Activated effector memory CD4-positive, alpha-beta T cell treated with anti-CD3 and anti-CD28 coated beads, Interleukin-2, amount 50 U/mL, for 16 hours (primary cell): ENCODE data around the gene TPST1.

Source experiments
- DNase-seq: peaks from one replicate; pipeline ENCODE4 v3.0.0-alpha.2; 2020

TPST1 gene

GRCh38 chr7:66239467-66239856, 34.3 kb downstream of the TPST1 start:
- no peak for DNase-seq

DNA sequence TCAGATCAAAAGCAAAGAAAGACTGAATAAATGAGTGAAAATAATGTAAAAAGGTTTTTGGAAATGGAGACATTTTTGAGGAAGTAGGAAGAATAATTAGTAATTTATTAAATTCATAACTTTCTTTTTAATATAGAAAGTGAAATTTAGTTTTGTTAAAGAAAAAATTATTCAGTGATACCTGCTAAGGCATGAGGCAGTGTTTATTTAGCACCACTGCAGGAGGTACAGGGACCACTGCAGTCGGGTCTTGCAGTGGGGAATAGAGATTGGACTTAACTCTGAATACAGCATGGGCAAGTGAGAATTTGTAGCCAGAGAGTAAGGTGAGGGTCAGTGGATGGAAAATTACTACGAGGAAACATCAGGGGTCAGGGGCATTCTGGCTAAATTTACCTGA, 39.9 kb downstream of the TPST1 start:
- no peak for DNase-seq

- no peak for DNase-seq
These were observed 41.5 kb downstream of the TPST1 start for GRCh38 chr7:66246554-66247171.

DNA sequence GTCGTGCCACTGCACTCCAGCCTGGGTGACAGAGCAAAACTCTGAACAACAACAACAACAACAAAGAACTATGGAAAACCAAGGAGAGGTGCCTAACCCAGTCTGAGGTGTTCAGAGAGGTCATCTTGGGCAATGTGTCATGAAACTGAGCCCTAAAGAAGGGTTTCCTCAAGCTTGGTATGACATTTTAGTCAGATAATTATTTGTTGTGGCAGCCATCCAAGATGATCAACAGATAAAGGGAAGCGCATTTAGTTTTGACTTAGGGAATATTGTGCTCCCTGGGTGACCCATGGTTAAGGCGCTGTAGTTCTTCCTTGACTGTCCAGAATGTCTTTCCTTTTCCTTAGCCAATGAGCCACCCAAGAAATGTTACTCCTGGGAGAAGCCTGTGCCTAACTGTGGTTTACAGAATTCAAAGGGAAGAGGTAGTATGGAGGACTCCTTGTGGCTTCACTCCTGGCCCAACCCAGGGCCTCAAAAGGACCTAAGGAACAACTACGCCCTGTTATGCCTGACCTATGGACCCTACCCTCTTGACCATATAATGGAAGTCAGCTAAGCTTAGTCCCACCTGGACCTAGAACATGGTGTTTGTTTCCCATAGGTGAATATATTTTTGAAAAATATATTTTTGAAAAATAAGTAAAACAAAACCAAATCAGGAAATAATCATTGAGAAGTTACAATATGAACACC, 42.4 kb downstream of the TPST1 start:
- DNase-seq: no peak

- no peak for DNase-seq
These were observed 45.6 kb downstream of the TPST1 start for GRCh38 chr7:66250711-66251110.

GRCh38 chr7:66255534-66256100, 50.5 kb downstream of the TPST1 start:
- no peak for DNase-seq

GRCh38 chr7:66256281-66256680, 51.1 kb downstream of the TPST1 start:
- DNase-seq: no peak

DNA sequence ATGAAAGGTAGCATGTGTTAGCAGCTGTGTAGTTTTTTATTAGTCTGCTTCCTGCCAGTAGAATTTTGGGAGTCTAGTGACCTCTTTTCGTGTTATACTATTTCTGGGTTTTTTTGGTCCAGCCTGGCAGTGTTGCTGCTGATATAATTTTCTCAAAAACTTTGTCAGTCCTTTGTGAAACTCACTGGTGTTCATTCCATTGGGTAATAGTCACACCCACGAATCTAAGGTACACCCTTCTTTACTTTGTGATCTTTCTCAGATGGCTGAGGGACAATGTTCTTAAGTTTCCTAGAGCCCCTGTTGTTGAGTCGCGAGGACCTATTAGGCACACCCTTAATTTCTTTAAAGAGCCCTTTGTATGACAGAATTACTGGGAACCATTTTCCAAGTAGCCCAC, 52.3 kb downstream of the TPST1 start:
- no peak for DNase-seq

GRCh38 chr7:66258409-66258808, 53.3 kb downstream of the TPST1 start:
- DNase-seq: no peak

DNA sequence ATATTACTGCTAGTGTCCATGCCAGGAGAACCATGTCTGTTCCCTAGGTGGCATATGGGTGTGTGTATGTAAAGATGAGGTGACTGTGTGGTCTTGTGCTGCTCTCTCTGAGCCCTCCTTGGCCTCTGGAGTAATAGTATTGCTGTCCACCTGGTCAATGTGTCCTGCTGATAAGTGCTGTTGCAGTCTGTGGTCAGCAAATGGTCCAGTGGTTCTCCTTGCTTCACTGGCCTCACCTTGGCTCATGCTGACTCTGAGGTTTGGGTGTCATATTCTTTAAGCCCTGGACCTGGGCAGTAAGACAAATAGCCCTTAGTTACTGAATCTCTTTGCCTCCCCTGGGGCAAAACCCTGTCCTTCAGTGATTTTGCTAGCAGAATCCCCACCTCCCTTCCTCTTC, 56.8 kb downstream of the TPST1 start:
- DNase-seq: no peak

DNA sequence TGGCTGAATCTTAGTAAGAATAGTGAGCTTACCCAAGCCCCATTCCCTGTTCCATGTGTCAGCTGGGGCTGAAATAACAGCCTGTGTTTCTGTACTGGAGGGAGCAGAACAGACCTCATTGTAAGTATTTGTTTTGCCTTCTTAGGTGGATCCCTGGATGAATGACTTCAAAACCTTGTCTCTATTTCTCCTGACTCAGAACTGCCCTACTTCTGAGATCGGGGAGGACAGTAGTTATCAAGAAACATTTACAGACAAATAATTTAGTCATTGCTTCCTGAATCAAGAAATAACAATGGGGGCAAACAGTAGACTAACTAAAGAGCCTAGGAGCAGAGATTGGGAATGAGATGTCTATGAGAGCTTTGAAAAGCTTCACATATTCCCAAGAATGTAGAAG, 58.8 kb downstream of the TPST1 start:
- no peak for DNase-seq

- DNase-seq: no peak
These were observed 60.4 kb downstream of the TPST1 start for GRCh38 chr7:66265566-66265965.

DNA sequence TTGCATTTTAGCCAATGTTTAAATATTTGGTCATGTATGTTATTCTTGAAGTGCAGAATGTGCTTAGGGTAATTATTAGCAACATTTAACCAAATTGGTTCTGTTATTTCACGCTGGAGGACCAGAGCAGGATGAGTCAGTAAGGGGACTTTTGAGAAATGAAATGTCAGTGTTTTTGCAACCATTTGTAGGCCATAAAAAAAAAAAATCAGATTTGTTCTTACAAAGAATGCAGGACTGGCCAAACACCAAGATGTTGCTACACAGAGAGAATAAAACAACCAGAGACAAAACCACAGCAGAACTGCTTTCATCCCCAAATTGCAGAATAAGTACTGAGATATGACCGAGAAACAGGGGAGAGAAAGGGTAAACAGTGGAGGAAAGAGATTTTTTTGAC, 62.1 kb downstream of the TPST1 start:
- no peak for DNase-seq

DNA sequence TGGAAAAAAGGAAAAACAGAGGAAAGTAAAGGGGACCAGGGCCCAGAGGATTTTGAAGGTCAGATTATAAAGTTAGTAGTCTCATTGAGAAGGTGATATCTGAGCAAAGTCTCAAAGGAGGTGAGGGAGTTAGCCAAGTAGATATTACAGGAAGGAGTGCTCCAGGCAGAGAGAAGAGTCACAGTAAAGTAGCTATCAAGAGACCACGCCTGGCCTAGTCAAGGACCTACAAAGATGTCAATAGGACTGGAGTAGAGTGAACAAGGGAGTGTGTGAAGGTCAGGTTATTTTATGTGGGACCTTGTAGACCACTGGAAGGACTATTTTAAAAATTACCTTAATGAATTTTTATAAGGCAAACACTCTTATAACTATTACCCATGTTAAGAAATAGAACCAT, 64.8 kb downstream of the TPST1 start:
- no peak for DNase-seq

DNA sequence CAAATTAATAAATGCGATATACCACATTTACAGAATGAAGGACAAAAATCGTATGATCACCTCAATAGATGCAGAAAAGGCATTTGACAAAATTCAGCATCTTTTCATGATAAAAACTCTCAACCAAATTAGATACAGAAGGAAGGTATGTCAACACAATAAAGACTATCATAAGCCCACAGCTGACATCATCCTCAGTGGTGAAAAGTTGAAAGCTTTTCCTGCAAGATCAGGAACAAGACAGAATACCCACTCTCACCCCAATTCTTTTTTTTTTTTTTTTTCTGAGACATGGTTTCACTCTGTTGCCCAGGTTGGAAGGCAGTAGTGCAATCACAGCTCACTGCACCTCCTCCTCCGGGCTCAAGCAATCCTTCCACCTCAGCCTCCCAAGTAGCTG, 67.2 kb downstream of the TPST1 start:
- no peak for DNase-seq

- no peak for DNase-seq
These were observed 71.2 kb downstream of the TPST1 start for GRCh38 chr7:66276363-66276762.

DNA sequence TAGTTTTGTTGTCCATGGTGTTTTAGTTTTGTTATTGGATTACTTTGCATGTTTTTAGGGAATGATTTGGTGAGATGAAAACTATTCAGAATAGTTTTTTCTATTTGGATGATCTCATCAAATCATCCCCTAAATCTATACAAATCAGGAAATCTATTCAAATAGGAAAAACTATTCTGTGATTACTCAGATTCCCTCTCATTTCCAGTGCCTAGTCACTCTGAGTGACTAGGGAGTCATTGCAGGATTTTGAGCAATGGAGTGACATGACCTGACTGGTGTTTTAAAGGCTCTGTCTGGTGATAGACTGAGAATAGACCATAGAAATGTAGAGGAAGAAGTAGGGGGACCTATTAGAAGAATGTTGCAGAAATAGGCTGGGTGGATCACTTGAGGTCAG, 72.4 kb downstream of the TPST1 start:
- DNase-seq: no peak

DNA sequence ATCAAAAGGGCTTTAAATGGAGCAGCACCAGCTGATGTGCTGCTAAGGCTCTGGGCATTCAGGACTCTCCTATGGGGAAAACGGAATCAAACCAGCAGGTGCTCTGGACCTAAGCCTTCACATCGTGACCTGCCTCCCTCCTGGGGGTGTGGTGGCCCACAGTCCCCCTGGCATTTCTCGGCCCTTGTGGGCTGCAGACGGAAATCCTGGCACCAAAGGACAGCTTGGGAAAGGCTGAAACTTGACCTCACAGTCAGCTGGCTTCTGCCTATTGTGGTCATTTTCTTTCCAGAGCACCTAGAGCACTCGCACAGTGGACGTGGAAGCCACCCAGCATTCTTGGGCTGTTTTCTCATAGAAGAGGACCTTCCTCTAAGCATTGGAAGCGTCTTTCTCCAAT, 74.8 kb downstream of the TPST1 start:
- no peak for DNase-seq

- no peak for DNase-seq
These were observed 76.8 kb downstream of the TPST1 start for GRCh38 chr7:66281678-66282590.

GRCh38 chr7:66282591-66282935, 77.4 kb downstream of the TPST1 start:
- no peak for DNase-seq

DNA sequence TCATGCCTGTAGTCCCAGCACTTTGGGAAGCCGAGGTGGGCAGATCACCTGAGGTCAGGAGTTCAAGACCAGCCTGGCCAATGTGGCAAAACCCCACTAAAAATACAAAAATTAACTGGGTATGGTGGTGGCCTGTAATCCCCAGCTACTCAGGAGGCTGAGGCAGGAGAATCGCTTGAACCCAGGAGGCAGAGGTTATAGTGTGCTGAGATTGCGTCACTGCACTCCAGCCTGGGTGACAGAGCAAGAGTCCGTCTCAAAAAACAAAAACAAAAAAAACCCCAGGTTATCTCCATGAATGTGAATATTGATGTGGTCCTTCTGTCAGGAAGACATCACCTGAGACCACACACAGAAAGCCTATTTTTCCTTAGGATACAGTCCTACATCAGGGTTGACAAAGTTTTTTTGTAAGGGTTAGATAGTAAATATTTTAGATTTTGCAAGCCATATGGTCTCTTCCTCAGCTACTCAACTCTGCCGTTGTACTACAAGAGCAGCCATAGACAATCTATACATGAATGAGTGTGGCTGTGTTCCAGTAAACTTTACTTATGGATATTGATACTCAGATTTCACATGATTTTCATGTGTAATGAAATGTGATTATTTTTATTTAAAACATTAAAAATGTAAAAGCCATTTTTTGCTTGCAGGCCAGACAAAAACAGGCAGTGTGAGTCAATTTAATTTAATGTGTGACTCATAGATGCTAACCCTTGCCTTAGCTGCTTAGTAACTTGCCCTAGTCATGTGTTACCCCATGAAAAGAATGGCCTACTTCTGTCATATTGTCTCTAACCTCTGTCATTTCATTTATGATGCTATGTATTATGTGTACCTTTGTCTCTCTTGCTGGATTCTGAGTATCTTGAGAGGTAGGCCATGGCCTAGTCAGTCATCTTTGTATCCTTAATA, 78.1 kb downstream of the TPST1 start:
- no peak for DNase-seq

DNA sequence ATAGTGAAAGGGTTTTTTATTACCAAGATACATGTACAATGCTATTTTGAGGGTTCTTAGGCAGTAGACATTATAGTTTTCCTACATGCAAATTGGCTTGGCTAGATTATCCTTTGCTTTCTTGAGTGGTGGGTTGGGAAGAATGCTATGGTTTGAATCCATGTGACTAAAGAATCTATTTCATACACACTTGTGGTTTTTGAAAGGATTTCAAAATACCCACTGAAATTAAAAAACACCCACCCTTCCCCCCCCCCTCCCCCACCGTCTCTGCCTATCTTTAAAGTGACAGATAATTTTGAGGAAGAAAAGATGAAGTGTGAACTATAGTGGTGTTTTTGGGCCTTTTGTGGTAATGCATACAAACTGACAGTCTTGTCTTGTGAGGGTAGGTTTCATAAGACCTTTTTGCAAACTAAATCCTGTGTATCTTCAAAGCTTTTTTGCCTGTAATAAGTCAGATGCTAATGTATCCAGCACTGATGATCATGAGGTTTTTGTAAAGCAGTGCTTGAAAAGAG, 90.9 kb downstream of the TPST1 start:
- DNase-seq: no peak
